ENCODE results near the gene MSTN.
A peak's percentile ranks its signal among the peaks of the same experiment; 100 is the strongest.
"Not testable (repeated sequence)": the region's sequence is repeated elsewhere in the genome, so short reads cannot be mapped to it uniquely, and the experiment has no call there.

MSTN gene

DNA sequence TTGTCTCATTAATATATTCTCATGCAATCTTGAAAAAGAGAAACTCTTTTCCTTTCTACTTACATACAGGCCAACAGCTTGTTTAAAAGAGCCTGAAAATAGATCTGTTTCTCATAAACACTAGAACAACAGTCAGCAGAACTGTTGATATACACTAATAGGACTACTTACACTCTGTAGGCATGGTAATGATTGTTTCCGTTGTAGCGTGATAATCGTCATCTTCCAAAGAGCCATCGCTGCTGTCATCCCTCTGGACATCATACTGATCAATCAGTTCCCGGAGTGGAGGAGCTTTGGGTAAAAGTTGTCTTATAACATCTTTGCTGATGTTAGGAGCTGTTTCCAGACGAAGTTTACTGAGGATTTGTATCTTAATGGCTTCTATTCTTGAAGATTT is 476 bp downstream of the MSTN start:
- no peak for DNase-seq

- no peak for DNase-seq
Observed at GRCh38 chr2:190060626-190061025, 1.9 kb downstream of the MSTN start.

DNA sequence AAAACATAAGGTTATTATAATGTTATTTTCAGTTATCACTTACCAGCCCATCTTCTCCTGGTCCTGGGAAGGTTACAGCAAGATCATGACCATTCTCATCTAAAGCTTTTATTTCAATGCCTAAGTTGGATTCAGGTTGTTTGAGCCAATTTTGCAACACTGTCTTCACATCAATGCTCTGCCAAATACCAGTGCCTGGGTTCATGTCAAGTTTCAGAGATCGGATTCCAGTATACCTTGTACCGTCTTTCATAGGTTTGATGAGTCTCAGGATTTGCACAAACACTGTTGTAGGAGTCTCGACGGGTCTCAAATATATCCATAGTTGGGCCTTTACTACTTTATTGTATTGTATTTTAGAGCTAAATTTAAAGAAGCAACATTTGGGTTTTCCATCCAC is 2.5 kb downstream of the MSTN start:
- no peak for DNase-seq

DNA sequence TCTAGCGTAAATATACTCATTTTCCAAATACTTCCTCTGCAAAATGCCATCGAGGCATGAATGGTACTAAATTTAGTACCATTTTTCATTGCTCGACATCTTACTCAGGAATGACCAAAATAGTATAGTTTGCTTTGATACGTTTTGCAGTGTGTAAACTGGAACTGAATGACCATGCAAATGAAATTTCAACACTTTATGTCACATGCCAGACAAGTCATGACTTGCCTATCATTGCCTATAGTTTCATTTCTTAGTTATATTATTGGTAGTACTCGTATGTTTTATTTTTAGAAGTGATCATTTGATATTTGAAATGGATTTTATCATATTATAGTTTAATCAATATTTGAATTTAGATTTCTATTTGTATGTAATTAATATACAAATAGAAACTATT is 9.1 kb downstream of the MSTN start:
- no peak for DNase-seq

DNA sequence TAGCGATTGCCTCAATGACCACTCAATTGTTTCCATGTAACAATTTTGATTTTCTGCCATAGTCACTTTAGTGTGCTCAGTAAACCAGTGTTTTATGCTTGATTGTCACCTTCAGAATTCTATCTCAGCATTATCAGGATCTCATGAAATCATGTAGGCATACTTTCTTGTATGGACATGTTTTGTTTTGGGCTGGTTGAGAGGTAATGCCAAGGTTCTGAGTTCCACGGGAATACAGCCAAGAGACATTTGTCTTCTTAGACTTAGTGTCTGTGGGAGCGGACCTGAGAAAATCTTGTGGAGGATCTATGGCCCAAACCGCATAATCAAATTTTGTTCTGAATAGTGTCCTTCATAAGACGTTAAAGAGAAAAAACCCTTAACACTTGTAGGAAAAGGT is 10.2 kb downstream of the MSTN start:
- peak in 1 of 2 experiments; percentile 7 for DNase-seq

GRCh38 chr2:190051223-190051622 is 11.3 kb downstream of the MSTN start:
- DNase-seq: no peak

GRCh38 chr2:190050001-190050400 is 12.5 kb downstream of the MSTN start:
- no peak for DNase-seq

- no peak for DNase-seq
Observed at GRCh38 chr2:190044866-190045265, 17.7 kb downstream of the MSTN start.

DNA sequence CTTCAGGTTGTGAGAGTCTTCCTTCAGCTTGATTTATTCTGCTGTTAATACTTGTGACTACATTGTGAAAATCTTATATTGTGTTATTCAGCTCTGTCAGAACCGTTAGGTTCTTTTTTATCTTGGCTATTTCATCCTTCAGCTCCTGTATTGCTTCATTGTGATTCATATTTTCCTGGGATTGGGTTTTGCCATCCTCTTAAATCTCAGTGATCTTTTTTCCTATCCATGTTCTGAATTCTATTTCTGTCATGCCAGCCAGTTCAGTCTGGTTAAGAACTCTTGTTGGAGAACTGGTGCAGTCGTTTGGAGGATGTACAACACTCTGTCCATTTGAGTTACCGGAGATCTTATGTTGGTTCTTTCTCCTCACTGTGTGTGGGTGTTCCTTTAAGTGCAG is 19.1 kb downstream of the MSTN start:
- DNase-seq: no peak

DNA sequence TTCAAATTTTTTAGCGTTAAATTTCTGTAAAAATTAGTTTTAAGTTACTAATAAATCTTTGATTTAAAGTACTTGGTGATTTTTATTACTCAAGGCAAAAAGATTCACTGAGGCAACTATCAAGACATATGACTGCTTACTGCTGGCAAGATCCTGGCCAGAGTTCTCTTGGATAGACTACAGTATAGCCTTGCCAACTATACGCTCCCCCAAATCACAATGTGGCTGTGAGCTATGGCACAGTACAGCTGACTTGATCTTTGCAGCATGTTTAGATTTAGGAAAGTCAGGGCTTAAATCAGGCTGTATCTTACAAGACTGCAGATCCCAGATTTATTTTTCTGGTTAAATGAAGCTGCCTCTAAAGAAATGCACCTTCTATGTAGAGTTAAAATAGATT is 26.5 kb downstream of the MSTN start:
- peak in 1 of 2 experiments; percentile 39 for DNase-seq

- peak in 1 of 2 experiments; percentile 1 for DNase-seq
Observed at GRCh38 chr2:190034417-190034816, 28.1 kb downstream of the MSTN start.

GRCh38 chr2:190031969-190032618 is 30.4 kb downstream of the MSTN start:
- DNase-seq: no peak

- peak; percentile 30 to 79 for DNase-seq
Observed at GRCh38 chr2:190023860-190024259, 38.7 kb downstream of the MSTN start.

- DNase-seq: no peak
Observed at GRCh38 chr2:190020720-190021119, 41.8 kb downstream of the MSTN start.

DNA sequence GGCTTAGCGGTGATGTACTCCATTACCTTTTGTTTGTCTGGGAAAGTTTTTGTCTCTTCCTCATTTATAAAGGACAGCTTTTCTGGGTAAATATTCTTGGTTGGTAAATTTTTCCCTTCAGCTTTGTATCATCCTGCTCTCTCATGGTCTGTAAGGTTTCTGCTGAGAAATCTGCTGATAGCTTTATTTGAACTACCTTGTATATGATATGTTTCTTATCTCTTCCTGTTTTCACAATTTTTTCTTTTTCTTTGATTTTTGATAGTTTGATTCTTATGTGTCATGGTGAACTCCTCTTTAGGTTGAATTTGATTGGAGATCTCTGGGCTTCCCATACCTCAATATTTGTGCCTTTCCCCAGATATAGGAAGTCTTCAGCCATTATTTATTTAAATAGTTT is 44.7 kb downstream of the MSTN start:
- DNase-seq: no peak

GRCh38 chr2:190015969-190016368 is 46.6 kb downstream of the MSTN start:
- not testable (repeated sequence) for DNase-seq
